GM21381 (cell line): Measurements from ENCODE around the gene PET100.

Experiments
- ATAC-seq: cut with Tn5 transposase; IDR thresholded peaks from one replicate; pipeline ENCODE4 v1.9.1; 2021; ENCODE audit warnings: mild to moderate bottlenecking, moderate library complexity; ENCODE audit not compliant: unreplicated experiment

The PET100 gene

DNA sequence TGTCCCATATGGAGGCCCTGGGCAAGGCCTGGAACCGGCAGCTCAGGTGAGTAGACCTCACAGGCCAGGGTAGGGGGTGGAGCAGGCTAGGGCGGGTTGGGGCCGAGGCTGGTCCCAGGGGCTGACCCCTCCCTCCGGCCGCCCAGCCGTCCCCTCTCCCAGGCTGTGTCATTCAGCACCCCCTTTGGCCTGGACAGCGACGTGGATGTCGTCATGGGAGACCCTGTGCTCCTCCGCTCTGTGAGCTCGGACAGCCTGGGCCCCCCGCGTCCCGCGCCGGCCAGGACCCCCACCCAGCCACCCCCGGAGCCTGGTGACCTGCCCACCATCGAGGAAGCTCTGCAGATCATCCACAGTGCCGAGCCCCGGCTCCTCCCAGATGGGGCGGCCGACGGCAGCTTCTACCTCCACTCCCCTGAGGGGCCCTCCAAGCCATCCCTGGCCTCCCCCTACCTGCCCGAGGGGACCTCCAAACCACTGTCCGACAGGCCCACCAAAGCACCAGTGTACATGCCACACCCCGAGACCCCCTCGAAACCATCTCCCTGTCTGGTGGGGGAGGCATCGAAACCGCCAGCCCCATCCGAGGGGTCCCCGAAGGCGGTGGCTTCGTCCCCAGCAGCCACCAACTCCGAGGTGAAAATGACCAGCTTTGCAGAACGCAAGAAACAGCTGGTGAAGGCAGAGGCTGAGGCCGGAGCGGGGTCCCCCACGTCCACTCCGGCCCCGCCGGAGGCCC is 17.9 kb upstream of the PET100 start:
- ATAC-seq: no peak

- no peak for ATAC-seq
These were observed 17.0 kb upstream of the PET100 start for GRCh38 chr19:7612282-7613274.

- no peak for ATAC-seq
These were observed 14.5 kb upstream of the PET100 start for GRCh38 chr19:7614859-7615741.

GRCh38 chr19:7617172-7617571 is 12.4 kb upstream of the PET100 start:
- ATAC-seq: no peak

- no peak for ATAC-seq
These were observed 11.9 kb upstream of the PET100 start for GRCh38 chr19:7617735-7618134.

- ATAC-seq: no peak
These were observed 11.2 kb upstream of the PET100 start for GRCh38 chr19:7618348-7618747.

- no peak for ATAC-seq
These were observed 10.7 kb upstream of the PET100 start for GRCh38 chr19:7618771-7619510.

- no peak for ATAC-seq
These were observed 9.7 kb upstream of the PET100 start for GRCh38 chr19:7619671-7620441.

- no peak for ATAC-seq
These were observed 8.9 kb upstream of the PET100 start for GRCh38 chr19:7620442-7621412.

GRCh38 chr19:7622933-7623685 is 6.5 kb upstream of the PET100 start:
- ATAC-seq: no peak

DNA sequence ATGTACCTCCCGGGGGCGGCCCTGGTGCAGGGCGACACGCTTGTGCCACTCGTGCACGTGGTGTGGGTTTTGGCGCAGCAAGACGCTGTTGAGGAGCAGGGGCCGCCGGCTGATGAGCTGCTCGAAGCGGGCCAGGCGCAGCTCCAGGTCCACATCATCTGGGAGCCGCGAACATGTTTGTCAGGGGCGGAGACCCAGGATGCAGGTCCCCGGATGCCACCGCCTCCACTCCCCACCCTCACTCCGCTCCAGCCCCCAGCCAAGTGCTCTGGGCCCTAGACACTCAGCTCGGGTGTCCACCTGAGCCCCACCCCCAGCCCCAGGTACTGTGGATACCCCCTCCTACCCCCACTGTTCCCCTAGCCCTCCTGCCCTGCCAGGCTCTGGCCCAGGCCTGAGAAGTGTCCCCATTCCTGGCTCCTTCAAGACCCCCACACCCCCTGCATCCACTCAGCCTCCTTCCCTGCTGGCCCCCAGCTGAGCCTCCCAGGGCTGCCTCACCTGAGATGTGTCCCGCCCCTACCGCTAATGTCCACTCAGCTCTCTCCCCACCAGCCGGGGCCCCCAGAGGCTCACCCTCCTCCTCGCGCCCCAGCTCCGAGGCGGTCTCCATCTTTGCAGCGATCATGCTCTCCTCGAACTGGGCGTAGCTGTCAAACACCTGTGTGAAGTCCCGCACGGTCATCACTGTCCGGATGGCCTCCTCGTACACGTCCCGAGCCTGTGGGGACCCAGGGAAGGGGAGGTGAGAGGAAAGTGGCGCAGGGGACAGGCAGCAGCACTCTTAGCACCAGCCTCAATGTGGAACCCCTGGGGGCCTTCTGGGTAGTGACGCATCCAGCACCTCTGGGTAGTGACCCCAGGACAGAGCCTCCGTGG is 5.6 kb upstream of the PET100 start:
- ATAC-seq: no peak

GRCh38 chr19:7624810-7625209 is 4.8 kb upstream of the PET100 start:
- ATAC-seq: no peak

- ATAC-seq: no peak
These were observed 3.7 kb upstream of the PET100 start for GRCh38 chr19:7625763-7626372.

DNA sequence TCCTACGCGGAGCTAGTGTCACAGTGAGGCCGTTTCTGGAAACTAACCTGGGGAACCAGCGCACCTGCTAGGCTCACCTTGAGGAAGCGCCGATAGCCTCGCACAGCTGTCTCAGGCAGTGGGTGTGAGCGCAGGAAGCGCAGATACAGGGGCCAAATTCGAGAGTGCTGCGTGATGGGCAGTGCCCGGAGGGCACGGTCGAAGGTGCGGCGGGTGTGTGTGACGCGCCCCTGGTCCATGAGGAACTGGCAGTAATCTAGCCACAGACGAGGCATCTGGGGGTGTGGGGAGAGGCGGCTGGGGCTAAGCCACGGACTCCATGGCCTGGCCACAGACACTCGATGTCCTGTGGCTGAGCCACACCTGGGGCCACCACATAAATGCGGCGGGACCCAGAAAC is 2.4 kb upstream of the PET100 start:
- no peak for ATAC-seq

GRCh38 chr19:7628589-7629311 is 843 bp upstream of the PET100 start:
- no peak for ATAC-seq

GRCh38 chr19:7631577-7631976 is 2.0 kb downstream of the PET100 start:
- no peak for ATAC-seq
